Measurements from ENCODE around the gene EMC9.

EMC9 gene

GRCh38 chr14:24100982-24101494 is 40.4 kb downstream of the EMC9 start:
- TF ChIP-seq CTCF (IDR thresholded peaks at IDR 0.05; ENCODE audit: insufficient read depth, low read length, poor library complexity, severe bottlenecking) = no peak
- peaks cover 41% of the 10 kb centered on the region for H3K36me3 ChIP-seq (ENCODE audit: control insufficient read depth, insufficient read depth, low read length)
- no peak for DNase-seq (ENCODE audit: extremely low read depth, insufficient read length)
- H3K27me3 ChIP-seq (replicated peaks; ENCODE audit: control insufficient read depth, insufficient read depth, low read length) = no peaks in the 10 kb centered on the region
- H3K4me3 ChIP-seq (replicated peaks; ENCODE audit: low read depth, low read length) = no peak overlapping the region

GRCh38 chr14:24100197-24100981 is 41.0 kb downstream of the EMC9 start:
- H3K27me3 ChIP-seq (replicated peaks; ENCODE audit: control insufficient read depth, insufficient read depth, low read length) = no peaks in the 10 kb centered on the region
- no peak for TF ChIP-seq CTCF (IDR thresholded peaks at IDR 0.05; ENCODE audit: insufficient read depth, low read length, poor library complexity, severe bottlenecking)
- no peak for DNase-seq (ENCODE audit: extremely low read depth, insufficient read length)
- no peak overlapping the region for H3K4me3 ChIP-seq (replicated peaks; ENCODE audit: low read depth, low read length)
- peaks cover 41% of the 10 kb centered on the region for H3K36me3 ChIP-seq (ENCODE audit: control insufficient read depth, insufficient read depth, low read length)

GRCh38 chr14:24098927-24099813 is 42.2 kb downstream of the EMC9 start:
- TF ChIP-seq CTCF (IDR thresholded peaks at IDR 0.05; ENCODE audit: insufficient read depth, low read length, poor library complexity, severe bottlenecking) = no peak
- Histone ChIP-seq H3K4me3 (replicated peaks; ENCODE audit: low read depth, low read length) (no peak overlapping the region), H3K27me3 (replicated peaks; ENCODE audit: control insufficient read depth, insufficient read depth, low read length) (no peaks in the 10 kb centered on the region), H3K36me3 (ENCODE audit: control insufficient read depth, insufficient read depth, low read length) (peaks cover 41% of the 10 kb centered on the region)
- no peak for DNase-seq (ENCODE audit: extremely low read depth, insufficient read length)

- no peak for DNase-seq (ENCODE audit: extremely low read depth, insufficient read length)
- peaks cover 38% of the 10 kb centered on the region for H3K36me3 ChIP-seq (ENCODE audit: control insufficient read depth, insufficient read depth, low read length)
Observed at GRCh38 chr14:24098229-24098926, 43.0 kb downstream of the EMC9 start.

More at GRCh38 chr14:24098229-24098926, 43.0 kb downstream of the EMC9 start:
- Histone ChIP-seq H3K4me3 (replicated peaks; ENCODE audit: low read depth, low read length) (no peak overlapping the region), H3K27me3 (replicated peaks; ENCODE audit: control insufficient read depth, insufficient read depth, low read length) (no peaks in the 10 kb centered on the region)
- no peak for TF ChIP-seq CTCF (IDR thresholded peaks at IDR 0.05; ENCODE audit: insufficient read depth, low read length, poor library complexity, severe bottlenecking)

Data from GM06990 (cell line).